Central memory CD4-positive, alpha-beta T cell (primary cell): Measurements from ENCODE around the gene CLCN3.
"Not testable (repeated sequence)": the region's sequence is repeated elsewhere in the genome, so short reads cannot be mapped to it uniquely, and the experiment has no call there.

Experiments
- DNase-seq: peaks from one replicate; pipeline ENCODE4 v3.0.0; 2022
- total RNA-seq, 3 experiments: gene quantifications; one replicate each; lab custom pipeline; 2026; lab: John Stamatoyannopoulos, UW

Gene CLCN3
- 57.9 to 155 (median 69.7) reads per million in 3 experiments for total RNA-seq

DNA sequence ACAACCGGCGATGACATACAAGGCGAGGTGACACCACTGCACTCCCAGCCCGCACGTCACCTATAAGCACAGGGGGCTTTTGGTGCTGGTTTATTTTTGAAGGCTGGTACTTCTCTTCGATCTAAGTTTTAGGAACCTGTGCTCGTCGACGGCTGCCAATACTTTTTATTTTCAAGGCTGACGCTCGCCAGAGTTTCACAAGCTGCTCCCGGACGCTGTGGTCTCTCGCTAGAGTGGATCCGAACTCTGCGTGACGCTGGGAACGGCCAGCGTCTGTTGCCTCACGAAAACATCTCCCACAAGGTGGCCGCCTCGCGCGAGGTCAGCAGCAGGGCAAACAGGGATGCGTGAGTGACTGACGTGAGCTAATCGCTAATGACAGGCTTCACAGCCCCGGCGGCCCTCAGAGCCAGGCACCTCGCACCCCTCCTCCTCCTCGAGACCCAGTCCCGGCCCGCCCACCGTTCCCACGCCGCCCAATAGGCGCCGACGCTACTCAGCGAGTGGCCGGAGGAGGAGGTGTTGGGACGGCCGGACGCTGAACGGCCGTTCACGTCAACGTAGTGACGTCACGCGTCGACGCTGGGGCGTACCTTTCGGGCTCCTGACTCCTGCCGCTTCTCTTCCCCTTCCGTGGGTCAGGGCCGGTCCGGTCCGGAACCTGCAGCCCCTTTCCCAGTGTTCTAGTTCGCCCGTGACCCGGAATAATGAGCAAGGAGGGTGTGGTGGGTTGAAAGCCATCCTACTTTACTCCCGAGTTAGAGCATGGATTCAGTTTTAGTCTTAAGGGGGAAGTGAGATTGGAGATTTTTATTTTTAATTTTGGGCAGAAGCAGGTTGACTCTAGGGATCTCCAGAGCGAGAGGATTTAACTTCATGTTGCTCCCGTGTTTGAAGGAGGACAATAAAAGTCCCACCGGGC lies at the start of gene CLCN3:
Gene CLCN3 (plus strand): TSS at position 621 of the 922 bp plus-strand sequence. CDS start 15,351 bp downstream, outside the sequence.
- DNase-seq = peak; percentile 84

DNA sequence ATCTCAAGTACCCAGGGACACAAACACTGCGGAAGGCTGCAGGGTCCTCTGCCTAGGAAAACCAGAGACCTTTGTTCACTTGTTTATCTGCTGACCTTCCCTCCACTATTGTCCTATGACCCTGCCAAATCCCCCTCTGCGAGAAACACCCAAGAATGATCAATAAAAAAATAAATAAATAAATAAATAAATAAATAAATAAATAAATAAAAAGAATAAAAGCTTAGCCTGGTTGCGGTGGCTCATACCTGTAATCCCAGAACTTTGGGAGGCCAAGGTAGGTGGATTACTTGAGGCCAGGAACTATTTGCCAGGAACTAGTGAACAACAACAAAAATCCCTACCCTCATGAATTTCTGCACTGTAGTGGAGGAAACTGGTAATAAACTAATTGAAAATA lies 49.4 kb upstream of the CLCN3 start:
- not testable (repeated sequence) for DNase-seq

DNA sequence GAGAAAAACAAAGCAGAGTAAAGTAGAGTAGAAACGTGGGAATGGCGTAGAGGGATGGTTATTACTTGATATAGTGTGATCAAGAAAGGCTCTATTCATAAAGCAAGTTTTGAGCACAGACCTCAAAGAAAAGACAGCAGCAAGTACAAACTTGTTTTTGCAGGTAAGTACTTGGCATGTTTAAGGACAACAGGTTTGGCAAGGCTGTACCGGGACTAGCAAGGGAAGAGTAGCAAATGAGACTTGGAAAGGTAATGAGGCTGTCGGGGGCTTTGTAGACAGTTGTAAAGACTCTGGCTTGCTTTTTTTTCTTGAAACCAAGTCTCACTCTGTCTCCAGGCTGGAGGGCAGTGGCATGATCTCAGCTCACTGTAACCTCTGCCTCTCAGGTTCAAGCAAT lies 48.9 kb upstream of the CLCN3 start:
- DNase-seq = no peak

DNA sequence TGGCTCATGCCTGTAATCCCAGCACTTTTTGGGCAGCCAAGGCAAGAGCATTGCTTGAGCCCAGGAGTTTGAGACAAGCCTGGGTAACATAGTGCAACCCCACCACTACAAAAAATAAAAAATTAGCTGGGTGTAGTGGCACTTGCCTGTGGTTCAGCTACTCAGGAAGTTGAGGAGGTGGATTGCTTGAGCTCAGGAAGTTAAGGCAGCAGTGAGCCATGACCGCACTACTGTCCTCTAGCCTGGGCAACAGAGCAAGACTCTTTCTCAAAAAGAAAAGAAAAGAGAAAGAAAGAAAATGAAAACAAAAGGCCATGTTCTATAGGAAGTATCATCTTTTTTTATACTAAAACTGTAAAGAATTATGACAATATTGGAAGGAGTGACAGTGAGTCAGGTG lies 46.5 kb upstream of the CLCN3 start:
- no peak for DNase-seq

DNA sequence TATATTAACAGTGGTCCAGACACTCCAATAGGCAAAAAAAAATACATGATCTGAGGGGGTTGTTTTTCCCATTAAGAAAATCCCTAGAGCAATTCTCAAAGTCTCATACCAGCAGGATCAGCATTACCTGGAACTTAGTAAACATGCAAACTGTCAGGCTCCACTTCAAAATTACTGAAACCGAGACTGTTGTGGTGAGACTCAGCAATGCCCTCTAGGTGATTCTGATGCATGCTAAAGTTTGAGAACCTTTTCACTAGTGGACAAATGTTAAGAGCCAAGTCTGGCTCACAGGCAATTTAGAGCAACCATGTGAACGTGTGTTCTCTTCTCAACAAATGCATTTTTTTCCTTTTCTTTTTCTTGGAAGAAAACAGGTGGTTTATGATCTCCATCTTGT lies 38.2 kb upstream of the CLCN3 start:
- no peak for DNase-seq

DNA sequence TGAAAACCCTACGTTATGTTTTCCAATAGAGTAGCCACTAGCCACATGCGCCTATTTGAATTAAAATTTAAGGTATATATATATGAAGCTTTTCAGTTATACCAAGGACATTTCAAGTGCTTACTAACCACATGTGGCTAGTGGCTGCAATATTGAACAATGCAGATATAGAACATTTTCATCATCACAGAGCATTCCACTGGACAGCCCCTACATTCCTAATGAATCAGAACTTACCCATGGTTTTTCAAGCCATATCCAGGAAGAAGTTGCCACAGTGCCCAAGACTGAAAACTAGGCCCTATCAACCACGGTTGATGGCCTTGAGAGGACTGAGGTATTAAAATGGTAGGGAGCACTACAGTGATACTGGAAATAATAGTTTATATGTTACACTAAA lies 37.7 kb upstream of the CLCN3 start:
- no peak for DNase-seq

DNA sequence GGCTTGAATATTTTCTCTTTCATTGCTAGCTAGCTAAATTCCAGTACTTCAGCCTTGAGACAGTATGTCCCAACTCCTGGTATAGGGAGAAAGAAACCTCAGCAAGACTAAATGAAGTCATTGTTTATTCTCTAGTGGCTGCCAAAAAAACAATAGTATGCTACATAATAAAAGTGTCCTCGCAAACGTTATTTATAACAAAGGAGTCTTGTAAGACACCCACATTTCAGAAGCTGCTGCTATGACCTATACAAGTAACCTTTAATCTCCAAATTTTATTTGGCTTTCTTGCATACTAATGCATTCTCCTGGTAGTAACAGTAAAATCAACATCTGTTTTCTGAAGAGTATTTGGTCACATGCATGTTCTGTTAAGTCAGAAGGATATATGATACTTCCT lies 36.8 kb upstream of the CLCN3 start:
- DNase-seq = no peak

DNA sequence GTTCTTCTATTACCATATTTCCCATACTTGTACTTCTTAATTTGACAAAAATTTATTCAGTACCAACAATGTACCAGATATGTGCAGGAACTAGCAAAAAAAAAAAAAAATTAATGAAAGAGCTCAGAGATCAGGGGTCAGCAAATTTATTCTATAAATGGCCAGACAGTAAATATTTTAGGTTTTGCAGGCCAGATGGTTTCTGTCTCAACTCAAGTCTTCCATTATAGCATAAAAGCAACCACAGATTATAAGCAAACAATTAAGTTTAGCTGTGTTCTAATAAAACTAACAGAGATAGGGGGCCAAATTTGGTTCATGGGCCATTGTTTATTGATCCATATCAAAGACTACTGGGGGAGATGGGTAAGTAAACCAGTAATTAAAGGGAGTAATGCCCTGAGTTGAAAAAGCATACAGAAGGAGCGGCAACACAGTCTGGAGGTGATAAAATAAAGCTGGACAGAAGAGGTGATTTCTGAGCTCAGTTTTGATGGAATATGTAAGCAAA lies 27.3 kb upstream of the CLCN3 start:
- no peak for DNase-seq

DNA sequence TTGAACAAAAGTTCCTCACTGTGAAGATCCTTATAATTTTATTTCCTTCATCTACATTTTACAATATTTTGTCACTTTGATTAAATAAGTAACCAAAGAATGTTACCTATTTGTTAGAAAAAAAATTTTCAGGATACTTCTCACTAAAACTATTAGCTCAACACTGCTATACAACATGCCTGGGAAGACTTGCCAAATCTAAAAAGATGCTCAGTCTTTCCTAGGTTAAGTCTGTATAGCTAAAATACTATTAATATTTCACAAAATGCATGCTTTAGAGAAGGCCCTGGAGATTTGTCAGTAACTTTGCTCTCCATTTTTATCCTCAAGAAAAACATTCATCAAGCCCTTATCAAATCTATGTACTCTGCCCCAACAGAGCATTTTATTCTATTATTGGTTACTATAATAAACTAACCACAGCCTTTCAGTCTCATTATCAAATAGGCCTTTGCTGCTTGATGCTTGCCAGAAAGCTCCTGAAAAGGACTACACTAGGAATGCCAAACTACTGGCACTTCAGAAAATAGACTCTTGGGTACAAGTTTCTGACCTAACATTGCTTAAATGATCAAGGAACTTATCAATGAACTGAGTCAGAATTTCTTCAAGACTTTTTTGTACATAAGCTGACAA lies 25.7 kb upstream of the CLCN3 start:
- DNase-seq = no peak

DNA sequence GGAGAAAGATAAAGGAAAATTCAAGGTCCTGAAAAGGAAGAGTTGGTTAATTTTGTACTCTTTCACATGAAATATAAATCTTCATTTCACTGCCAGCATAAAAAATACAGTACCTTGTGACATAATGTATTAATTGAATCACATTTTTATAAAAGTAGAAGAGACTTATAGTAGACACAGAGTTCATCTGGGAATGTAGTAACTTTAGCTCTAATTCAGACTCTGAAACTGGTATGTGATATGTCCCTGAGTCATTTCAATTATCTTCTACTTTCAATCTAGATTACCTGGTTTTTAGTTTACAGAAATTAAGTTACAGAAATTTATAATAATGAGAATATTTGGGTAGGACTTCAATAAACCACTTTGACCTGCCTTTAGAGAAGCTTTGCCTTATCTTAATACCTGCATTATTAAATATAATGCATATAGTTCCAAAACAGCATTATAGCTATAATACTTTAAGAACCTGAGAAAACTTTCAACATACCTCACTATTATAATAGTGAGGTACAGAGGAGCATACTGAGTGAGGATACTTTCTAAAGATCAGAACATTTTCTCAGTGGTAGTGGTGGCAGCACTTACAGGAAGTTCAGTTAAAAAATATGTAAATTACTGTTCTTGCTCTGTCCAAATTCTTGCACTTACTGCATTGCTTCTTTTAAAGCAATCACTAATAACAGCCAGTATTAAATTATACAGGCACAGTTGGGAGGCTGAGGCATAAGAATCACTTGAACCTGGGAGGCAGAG lies 19.2 kb upstream of the CLCN3 start:
- DNase-seq = no peak

DNA sequence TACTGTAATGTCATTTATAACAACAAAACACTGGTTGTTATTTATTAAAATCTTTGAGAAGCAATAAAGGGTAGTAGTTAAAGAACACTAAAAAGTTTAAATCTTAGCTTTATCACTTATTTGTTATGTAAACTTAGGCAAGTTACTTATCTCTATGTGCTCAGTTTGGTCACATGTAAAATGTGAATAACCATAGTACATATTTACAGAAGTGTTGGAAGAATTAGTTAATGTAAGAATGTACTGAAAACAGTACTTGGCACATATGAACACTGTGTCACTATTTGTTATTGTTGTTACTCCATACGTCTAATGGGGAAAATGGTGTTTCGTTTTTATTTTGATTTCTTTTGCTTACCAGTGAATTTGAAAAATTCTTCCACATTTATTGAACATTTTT lies 17.1 kb upstream of the CLCN3 start:
- no peak for DNase-seq

DNA sequence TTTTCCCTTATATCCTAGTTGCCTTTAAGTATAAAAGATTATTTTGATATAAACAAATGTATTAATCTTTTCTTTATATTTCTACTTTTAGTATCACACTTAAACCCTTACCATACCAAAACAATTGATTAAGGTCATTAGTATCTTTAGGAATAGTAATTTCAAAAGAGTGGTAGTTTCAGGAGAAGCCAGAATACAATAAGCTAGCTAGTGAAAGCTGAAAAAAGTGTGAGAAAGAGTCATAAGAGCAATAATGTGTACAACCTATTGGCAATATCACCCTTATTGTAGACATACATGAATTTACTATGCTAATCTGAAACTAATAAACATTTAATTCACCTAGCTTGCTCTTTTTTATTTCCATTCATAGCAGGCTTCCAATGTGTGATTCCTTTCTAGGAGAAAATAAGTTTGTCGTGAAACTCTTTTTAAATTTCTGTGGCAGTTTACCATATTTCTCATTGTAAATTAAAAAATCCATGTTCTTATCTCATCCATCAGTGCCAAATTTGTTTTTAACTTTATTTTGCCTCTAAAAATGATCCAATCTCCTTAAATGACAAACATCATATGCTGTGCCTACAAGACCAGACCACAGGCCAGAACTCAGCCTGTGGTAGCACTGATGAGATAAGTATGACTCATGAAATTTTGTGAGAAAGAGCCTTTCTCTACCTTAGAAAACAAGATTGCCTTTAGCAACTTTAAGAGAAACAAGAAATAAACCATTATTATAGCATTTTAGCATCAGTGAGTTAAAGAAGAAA lies 16.1 kb upstream of the CLCN3 start:
- no peak for DNase-seq

DNA sequence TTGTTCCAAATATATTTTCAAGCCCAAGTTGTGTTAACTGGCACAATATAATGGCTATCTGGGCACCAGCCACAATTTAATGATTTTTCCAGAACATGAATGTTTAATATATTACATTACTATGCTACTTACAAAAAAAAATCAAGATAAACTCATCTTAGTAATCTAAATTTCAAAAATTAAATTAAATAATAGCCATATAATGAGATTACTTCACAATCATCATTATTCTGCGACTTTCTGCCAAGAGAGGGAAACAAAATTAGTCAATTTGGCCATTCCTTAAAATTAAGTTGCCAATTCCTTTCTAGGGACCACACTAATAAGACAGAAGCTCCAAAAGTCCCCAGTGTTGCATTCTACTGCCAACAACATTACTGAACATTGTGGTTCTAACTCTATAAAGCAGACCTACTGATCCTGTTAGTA lies 15.5 kb upstream of the CLCN3 start:
- DNase-seq = no peak

DNA sequence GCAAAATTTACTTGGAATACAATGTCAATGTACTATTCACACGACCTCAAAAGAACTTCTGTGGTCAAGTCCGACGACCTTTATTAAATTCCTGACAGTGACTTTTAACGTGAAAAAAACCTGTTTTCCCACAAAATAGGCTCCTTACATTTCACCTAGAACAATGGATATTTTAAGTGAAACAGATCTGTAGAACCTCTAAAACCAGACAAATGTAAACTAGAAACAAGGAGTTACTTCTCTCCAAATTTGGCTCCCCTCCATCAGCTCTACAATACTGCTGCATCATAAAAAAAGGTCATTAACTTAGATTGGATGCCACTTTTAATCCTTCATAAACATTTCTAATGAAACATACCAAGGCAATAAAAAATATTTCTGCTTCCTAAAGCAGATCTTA lies 9.2 kb upstream of the CLCN3 start:
- no peak for DNase-seq

DNA sequence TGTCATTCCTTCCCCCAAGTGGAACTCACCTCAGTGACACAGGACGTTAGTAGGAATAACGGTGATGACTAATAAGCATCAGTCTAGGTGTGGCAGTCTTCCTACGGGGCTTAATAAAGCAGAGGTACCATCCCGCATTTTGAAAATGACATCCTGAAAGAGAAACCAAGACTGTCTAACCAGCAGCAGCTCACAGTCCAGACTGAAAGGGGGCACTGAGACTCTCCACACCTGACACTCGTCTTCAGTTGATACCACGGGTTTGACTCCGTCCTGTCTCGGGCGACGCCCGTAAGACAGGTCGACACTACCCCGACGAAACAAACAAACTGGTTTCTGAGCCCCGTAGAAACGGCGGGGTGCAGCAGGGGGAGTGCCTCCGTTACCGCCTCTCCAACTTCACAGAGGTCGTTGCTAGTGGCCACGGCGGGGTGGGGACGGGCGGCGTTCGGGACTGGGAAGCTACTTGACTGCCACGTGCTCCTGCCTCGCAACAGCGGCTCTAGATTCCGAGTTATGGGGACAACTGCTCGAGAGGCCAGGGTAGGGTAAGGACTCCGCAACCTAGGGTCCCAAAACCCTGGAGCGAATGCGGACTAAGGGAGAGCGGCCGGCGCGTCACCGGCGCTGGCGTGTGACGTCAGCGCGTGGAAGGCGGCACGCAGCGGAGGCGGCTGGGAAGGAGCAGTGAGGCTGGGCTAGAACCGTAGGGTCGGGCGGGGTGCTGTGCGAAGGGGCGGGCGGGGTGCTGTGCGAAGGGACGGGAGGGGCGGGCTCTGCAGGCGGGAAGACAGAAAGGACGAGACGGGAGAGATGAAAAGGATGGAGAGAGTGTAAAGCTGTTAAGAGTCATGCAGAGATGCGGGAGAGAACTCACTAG lies 8.1 kb upstream of the CLCN3 start, which contains the start of gene NEK1:
Gene NEK1 (minus strand): TSS at position 593 of the 880 bp plus-strand sequence. CDS start 9,953 bp downstream, outside the sequence.
- DNase-seq = peak; percentile 87

DNA sequence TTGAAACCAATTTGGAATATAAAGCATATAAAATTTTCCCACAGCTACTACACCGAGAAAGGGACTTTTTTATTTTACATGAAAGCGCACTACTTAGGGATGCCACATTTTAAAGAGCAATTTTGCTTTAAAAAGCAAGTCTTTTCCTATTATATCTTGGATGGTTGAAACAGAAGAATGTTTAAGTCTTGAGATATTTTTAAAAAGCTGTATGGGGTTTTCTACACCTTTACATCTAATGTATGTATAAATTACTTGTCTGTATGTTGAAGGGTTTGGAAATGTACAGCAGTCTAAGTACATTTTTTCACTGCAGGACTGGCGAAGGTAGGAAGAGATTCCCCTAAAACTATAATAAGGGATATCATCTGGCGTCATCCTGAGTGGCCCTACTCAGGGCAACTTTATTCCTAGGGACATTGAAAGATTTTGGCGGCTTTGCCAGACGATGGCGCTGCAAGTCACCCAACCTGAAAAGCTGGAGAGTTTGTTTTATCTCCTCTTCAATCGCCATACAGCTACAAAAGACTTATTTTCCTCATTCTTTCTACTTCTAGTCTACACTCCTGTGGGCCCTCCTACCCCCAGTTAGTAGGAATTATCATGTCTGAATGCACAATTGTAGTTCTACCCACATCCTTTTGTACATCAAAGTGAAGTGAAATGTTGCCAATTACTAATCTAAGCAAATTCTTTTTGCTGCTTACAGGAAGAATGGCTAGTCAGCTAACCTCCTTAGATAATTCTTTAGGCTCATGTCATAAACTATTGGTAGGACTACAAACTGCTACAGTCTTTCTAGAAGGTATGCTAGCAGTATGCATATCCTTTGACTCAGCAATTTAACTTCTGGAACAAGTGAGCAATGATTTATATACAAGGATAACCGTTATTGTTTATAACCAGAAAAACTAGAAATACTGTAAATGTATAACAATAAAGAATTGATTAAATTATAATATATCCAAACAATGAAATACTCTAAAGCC lies 7.2 kb upstream of the CLCN3 start:
- DNase-seq = peak; percentile 72

DNA sequence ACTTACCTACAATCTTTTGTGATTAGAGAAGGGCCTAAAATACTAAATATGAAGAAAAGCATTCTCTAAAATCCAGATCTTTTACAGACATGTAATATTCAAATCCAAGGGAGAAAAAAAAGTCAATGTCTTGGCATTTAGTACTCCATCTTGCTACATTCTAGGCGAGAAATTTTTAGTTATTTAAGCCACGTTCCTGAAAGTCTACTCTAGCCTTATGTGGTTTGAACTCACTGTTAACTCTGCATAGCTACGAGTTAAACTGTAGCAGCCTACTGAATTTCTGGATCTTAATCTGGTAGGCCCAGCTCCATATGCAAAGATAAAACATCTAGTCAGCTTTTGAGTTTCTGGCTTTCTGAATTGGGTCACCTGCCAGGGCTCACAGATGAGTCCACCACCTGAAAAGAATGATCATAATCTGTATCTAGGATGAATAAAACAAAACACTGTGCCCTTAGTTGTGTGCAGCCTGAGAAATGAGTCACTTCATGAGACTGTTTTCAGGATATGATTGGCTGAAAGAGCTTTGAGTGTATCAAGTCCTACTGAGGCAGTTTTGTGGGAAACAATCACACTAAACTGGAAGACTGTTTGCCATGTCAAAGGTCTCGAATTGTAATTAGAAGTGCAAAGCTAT lies 4.8 kb upstream of the CLCN3 start:
- no peak for DNase-seq

DNA sequence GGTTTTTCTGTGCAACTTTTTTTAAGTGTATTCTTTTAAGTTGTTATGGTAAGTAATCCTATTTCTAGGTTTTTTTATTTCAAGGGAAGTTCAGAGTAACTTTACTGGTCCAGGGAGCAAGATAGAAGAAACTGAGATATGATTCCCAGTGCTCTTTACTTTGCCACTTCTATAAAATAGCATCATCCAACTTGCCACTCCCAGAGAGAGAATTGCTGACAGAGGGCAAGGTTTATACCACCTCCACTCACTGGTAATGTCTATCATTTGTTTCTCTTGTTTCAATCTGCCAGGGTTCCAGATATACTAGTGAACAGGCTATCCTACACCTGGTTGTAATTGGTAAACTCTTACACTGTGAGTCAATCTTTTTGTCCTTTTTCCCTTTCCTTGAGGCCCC lies 3.5 kb upstream of the CLCN3 start:
- DNase-seq = no peak

DNA sequence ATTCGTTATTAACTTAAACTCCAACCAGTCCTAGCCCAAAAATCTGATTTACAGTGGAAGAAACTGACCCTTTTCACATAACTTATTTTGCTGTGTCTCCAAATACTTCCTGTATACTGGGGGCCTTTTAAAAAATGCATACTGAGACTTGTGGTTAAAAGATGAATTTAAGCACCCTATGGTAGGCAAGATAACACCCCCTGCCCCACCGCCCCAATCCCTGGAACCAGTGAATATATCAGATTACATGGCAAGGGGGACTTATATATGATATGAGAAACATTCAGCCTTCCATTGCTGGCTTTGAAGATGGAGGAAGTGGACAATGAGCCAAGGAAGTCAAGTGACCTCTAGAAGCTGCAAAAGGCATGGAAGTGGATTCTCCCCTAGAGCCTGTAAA lies 3.1 kb upstream of the CLCN3 start:
- no peak for DNase-seq
